Measurements from ENCODE around the gene SLC25A14.

- no peak for TF ChIP-seq CTCF (IDR thresholded peaks at IDR 0.05)
- no peak for TF ChIP-seq POLR2A (IDR thresholded peaks at IDR 0.05)
- TF ChIP-seq EP300 (IDR thresholded peaks at IDR 0.05) = no peak
- no peak for TF ChIP-seq POLR2AphosphoS5 (IDR thresholded peaks at IDR 0.05)
These were observed 36.4 kb downstream of the SLC25A14 start for GRCh38 chrX:130376077-130376476.

Data from stomach (tissue), 4 donors.